Measurements from ENCODE around the gene PTPRM. TPM values are rescaled to one million over a fixed set of nuclear protein-coding genes. Genes with fewer than 3 reads are reported as not detected.

Gene PTPRM
- total RNA-seq, 1 experiment from 2014 or later: 100.0 TPM

GRCh38 chr18:8124232-8125146, 557.4 kb downstream of the PTPRM start:
- Histone ChIP-seq H3K4me1 (peaks cover 53% of the 10 kb centered on the region), H3K4me3 (ENCODE audit: low read depth, low read length) (no peak overlapping the region), H3K9me3 (no peaks in the 10 kb centered on the region), H3K36me3 (ENCODE audit: control insufficient read depth, insufficient read depth, low read length) (no peaks in the 10 kb centered on the region; the same call in 1 of the 2 replicates), H3K27me3 (replicated peaks; ENCODE audit: control insufficient read depth, insufficient read depth, low read length) (no peaks in the 10 kb centered on the region)
- Mint-ChIP-seq H3K4me1 (ENCODE audit: low read depth, unreplicated experiment) (peaks cover 26% of the 10 kb centered on the region), H3K27ac (ENCODE audit: unreplicated experiment) (peak overlapping the region; percentile 86), H3K36me3 (ENCODE audit: insufficient read depth, unreplicated experiment) (peaks cover 6% of the 10 kb centered on the region), H3K27me3 (ENCODE audit: insufficient read depth, unreplicated experiment) (no peaks in the 10 kb centered on the region), H3K4me3 (ENCODE audit: unreplicated experiment) (no peak overlapping the region), H3K9me3 (ENCODE audit: unreplicated experiment) (no peaks in the 10 kb centered on the region)
- intact Hi-C loops (cut with micrococcal nuclease; ENCODE audit: unreplicated experiment): no loop called here
- no peak for TF ChIP-seq CTCF (IDR thresholded peaks at IDR 0.05; ENCODE audit: insufficient read depth in 1 of 2, low read depth in 1 of 2, low read length in 1 of 2, severe bottlenecking in 1 of 2, unreplicated experiment in 1 of 2)
- CTCF ChIA-PET: no interaction called here
- no peak for DNase-seq
- no TSS peak for BruUV-seq (replicated peaks)
- POLR2A ChIA-PET: no interaction called here

GRCh38 chr18:8130096-8130495, 563.0 kb downstream of the PTPRM start:
- Histone ChIP-seq H3K4me3 (ENCODE audit: low read depth, low read length) (no peak overlapping the region), H3K9me3 (no peaks in the 10 kb centered on the region), H3K36me3 (ENCODE audit: control insufficient read depth, insufficient read depth, low read length) (no peaks in the 10 kb centered on the region), H3K4me1 (peaks cover 13% of the 10 kb centered on the region), H3K27me3 (replicated peaks; ENCODE audit: control insufficient read depth, insufficient read depth, low read length) (no peaks in the 10 kb centered on the region)
- TF ChIP-seq CTCF (IDR thresholded peaks at IDR 0.05; ENCODE audit: insufficient read depth in 1 of 2, low read depth in 1 of 2, low read length in 1 of 2, severe bottlenecking in 1 of 2, unreplicated experiment in 1 of 2): no peak
- no peak overlapping the region for H3K4me3 Mint-ChIP-seq (ENCODE audit: unreplicated experiment)
- POLR2A ChIA-PET: interaction anchor here (0.6 kb wide), 1 partner anchor 870 kb away, joined by 3 read pairs; no protein-coding TSS in a partner anchor
- H3K36me3 Mint-ChIP-seq (ENCODE audit: insufficient read depth, unreplicated experiment): peaks cover 24% of the 10 kb centered on the region
- H3K4me1 Mint-ChIP-seq (ENCODE audit: low read depth, unreplicated experiment): peaks cover 13% of the 10 kb centered on the region
- intact Hi-C loops (cut with micrococcal nuclease; ENCODE audit: unreplicated experiment): no loop called here
- CTCF ChIA-PET: no interaction called here
- no peak for DNase-seq
- no TSS peak for BruUV-seq (replicated peaks)
- H3K27ac Mint-ChIP-seq (ENCODE audit: unreplicated experiment): no peak overlapping the region
- no peaks in the 10 kb centered on the region for H3K27me3 Mint-ChIP-seq (ENCODE audit: insufficient read depth, unreplicated experiment)
- H3K9me3 Mint-ChIP-seq (ENCODE audit: unreplicated experiment): no peaks in the 10 kb centered on the region

GRCh38 chr18:8133032-8133431, 565.9 kb downstream of the PTPRM start:
- CTCF ChIA-PET: no interaction called here
- Histone ChIP-seq H3K27me3 (replicated peaks; ENCODE audit: control insufficient read depth, insufficient read depth, low read length) (no peaks in the 10 kb centered on the region), H3K36me3 (ENCODE audit: control insufficient read depth, insufficient read depth, low read length) (no peaks in the 10 kb centered on the region; the same call in 1 of the 2 replicates), H3K9me3 (no peaks in the 10 kb centered on the region), H3K4me3 (ENCODE audit: low read depth, low read length) (no peak overlapping the region), H3K4me1 (no peaks in the 10 kb centered on the region)
- Mint-ChIP-seq H3K36me3 (ENCODE audit: insufficient read depth, unreplicated experiment) (peaks cover 28% of the 10 kb centered on the region), H3K4me3 (ENCODE audit: unreplicated experiment) (no peak overlapping the region), H3K4me1 (ENCODE audit: low read depth, unreplicated experiment) (no peaks in the 10 kb centered on the region), H3K9me3 (ENCODE audit: unreplicated experiment) (no peaks in the 10 kb centered on the region), H3K27me3 (ENCODE audit: insufficient read depth, unreplicated experiment) (no peaks in the 10 kb centered on the region), H3K27ac (ENCODE audit: unreplicated experiment) (no peak overlapping the region)
- no TSS peak for BruUV-seq (replicated peaks)
- intact Hi-C loops (cut with micrococcal nuclease; ENCODE audit: unreplicated experiment): no loop called here
- POLR2A ChIA-PET: no interaction called here
- DNase-seq: no peak
- TF ChIP-seq CTCF (IDR thresholded peaks at IDR 0.05; ENCODE audit: insufficient read depth in 1 of 2, low read depth in 1 of 2, low read length in 1 of 2, severe bottlenecking in 1 of 2, unreplicated experiment in 1 of 2): no peak

All from Caco-2 (cell line).